Esophagus muscularis mucosa (tissue), 3 donors: Measurements from ENCODE around the gene UBR2.

Experiments
- POLR2A ChIP-seq: fragments of 450-650 bp; IDR thresholded peaks from one replicate; pipeline ENCODE4 v1.6.1; 2017; ENCODE audit warnings: antibody characterized with exemption, moderate library complexity, mild to moderate bottlenecking, low read depth
- POLR2AphosphoS5 ChIP-seq, 2 donors: sonication (generic); formaldehyde crosslinking; IDR thresholded peaks; one replicate each; pipeline ENCODE4 v1.6.1; 2017; ENCODE audit warnings: antibody characterized with exemption in 2 of 2
- TF ChIP-seq, protein P1 (sequence below), 3 experiments: fragments of 200-600 bp in 2 of 3; fragments of 450-650 bp in 1 of 3; sonication (generic) in 2 of 3; IDR thresholded peaks; one replicate each; pipeline ENCODE4 v1.5.1; 2017 to 2019; ENCODE audit warnings: antibody characterized with exemption in 3 of 3, mild to moderate bottlenecking in 2 of 3, moderate library complexity in 1 of 3

GRCh38 chr6:42696526-42697267 is 132.9 kb downstream of the UBR2 start:
- TF ChIP-seq, protein P1, sequence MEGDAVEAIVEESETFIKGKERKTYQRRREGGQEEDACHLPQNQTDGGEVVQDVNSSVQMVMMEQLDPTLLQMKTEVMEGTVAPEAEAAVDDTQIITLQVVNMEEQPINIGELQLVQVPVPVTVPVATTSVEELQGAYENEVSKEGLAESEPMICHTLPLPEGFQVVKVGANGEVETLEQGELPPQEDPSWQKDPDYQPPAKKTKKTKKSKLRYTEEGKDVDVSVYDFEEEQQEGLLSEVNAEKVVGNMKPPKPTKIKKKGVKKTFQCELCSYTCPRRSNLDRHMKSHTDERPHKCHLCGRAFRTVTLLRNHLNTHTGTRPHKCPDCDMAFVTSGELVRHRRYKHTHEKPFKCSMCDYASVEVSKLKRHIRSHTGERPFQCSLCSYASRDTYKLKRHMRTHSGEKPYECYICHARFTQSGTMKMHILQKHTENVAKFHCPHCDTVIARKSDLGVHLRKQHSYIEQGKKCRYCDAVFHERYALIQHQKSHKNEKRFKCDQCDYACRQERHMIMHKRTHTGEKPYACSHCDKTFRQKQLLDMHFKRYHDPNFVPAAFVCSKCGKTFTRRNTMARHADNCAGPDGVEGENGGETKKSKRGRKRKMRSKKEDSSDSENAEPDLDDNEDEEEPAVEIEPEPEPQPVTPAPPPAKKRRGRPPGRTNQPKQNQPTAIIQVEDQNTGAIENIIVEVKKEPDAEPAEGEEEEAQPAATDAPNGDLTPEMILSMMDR (IDR thresholded peaks at IDR 0.05), result no peak
- TF ChIP-seq POLR2A (no peak), POLR2AphosphoS5 (IDR thresholded peaks at IDR 0.05) (no peak)
